ENCODE data around the gene STK39. TPM values are rescaled to one million over a fixed set of nuclear protein-coding genes. Genes with fewer than 3 reads are reported as not detected.

The STK39 gene
- total RNA-seq, 2 experiments from 2014 or later = 27.3 to 28.8 TPM

DNA sequence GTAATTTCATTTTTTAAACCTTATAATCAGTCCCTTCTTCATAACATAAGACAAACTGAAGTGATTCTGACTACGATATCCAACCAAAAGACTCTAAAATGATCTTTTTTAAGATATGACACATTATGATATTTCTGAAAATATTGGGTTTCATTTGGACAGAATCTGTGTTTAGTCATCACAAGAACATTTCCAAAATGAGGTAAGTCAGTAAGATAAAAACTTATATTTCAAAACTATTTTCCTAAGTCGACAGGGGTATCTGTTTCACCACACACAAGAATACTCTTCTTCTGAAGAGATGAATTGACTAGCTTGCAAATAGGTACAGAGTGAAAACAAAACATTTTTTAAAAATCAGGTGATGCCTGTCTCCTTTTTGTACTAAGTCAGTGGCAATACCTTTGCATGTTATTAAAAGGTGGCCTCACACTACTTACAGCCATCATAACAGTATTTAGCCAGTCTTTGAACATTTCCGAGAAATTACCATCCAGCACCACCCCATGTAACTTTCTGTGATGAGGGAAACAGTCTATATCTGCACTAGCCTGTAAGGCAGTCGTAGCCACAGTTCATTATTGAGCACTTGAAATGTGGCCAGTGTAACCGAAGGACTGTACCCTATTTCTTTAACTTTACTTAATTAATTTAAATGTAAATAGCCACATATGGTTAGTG, 13.5 kb downstream of the STK39 start:
- POLR2A ChIA-PET = no interaction called here
- Mint-ChIP-seq H3K36me3 (peaks cover 43% of the 10 kb centered on the region), H3K4me3 (no peak overlapping the region), H3K27ac (no peak overlapping the region), H3K27me3 (no peaks in the 10 kb centered on the region), H3K9me3 (peaks cover 6% of the 10 kb centered on the region), H3K4me1 (peaks cover 12% of the 10 kb centered on the region)
- ATAC-seq (ENCODE audit: low read depth) (no peak), DNase-seq (no peak)

- peaks cover 40% of the 10 kb centered on the region for H3K36me3 Mint-ChIP-seq
- POLR2A ChIA-PET = no interaction called here
- no peak for ATAC-seq (ENCODE audit: low read depth)
- H3K4me3 Mint-ChIP-seq = no peak overlapping the region
- DNase-seq = no peak
- H3K9me3 Mint-ChIP-seq = peaks cover 6% of the 10 kb centered on the region
- no peak overlapping the region for H3K27ac Mint-ChIP-seq
- H3K4me1 Mint-ChIP-seq = peaks cover 12% of the 10 kb centered on the region
- H3K27me3 Mint-ChIP-seq = no peaks in the 10 kb centered on the region
Measured at GRCh38 chr2:168233166-168233565, 14.2 kb downstream of the STK39 start.

GRCh38 chr2:168231609-168232241, 15.7 kb downstream of the STK39 start:
- DNase-seq (no peak), ATAC-seq (ENCODE audit: low read depth) (no peak)
- Mint-ChIP-seq H3K4me3 (no peak overlapping the region), H3K36me3 (peaks cover 29% of the 10 kb centered on the region), H3K4me1 (peaks cover 6% of the 10 kb centered on the region), H3K9me3 (peaks cover 4% of the 10 kb centered on the region), H3K27ac (no peak overlapping the region), H3K27me3 (no peaks in the 10 kb centered on the region)
- POLR2A ChIA-PET = no interaction called here

GRCh38 chr2:168230389-168230788, 17.0 kb downstream of the STK39 start:
- peaks cover 4% of the 10 kb centered on the region for H3K9me3 Mint-ChIP-seq
- no peak overlapping the region for H3K4me3 Mint-ChIP-seq
- DNase-seq (no peak), ATAC-seq (ENCODE audit: low read depth) (no peak)
- H3K27me3 Mint-ChIP-seq = no peaks in the 10 kb centered on the region
- POLR2A ChIA-PET = no interaction called here
- H3K27ac Mint-ChIP-seq = no peak overlapping the region
- H3K36me3 Mint-ChIP-seq = peaks cover 31% of the 10 kb centered on the region
- peaks cover 9% of the 10 kb centered on the region for H3K4me1 Mint-ChIP-seq

DNA sequence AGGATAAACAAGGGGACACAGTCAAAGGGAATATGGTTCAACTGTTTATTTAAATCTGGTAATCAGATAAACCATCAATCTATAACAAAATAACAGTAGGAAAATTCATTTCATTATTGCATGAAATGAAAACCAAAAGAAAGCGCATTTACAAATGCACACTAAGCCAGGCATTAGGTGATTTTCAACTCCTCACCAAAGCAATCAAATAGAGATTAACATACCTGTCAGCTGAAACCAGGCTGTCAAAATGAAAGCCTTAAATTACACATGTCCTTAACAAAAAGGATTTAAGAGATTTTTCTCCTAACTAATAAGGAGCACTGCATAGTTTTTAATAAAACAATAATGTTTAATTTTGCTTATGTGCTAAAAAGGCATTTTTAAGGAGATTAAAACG, 23.0 kb downstream of the STK39 start:
- H3K4me3 Mint-ChIP-seq = no peak overlapping the region

GRCh38 chr2:168222088-168222487, 25.3 kb downstream of the STK39 start:
- POLR2A ChIA-PET = no interaction called here
- H3K36me3 Mint-ChIP-seq = peaks cover 19% of the 10 kb centered on the region
- H3K9me3 Mint-ChIP-seq = no peaks in the 10 kb centered on the region
- no peak overlapping the region for H3K27ac Mint-ChIP-seq
- ATAC-seq (ENCODE audit: low read depth) = no peak
- no peak overlapping the region for H3K4me3 Mint-ChIP-seq
- DNase-seq = no peak
- no peaks in the 10 kb centered on the region for H3K27me3 Mint-ChIP-seq
- peaks cover 18% of the 10 kb centered on the region for H3K4me1 Mint-ChIP-seq

More for the DNA sequence above, 23.0 kb downstream of the STK39 start:
- Mint-ChIP-seq H3K36me3 (peaks cover 20% of the 10 kb centered on the region), H3K27ac (no peak overlapping the region), H3K9me3 (no peaks in the 10 kb centered on the region), H3K27me3 (no peaks in the 10 kb centered on the region), H3K4me1 (peaks cover 15% of the 10 kb centered on the region)
- ATAC-seq (ENCODE audit: low read depth) (no peak), DNase-seq (no peak)
- POLR2A ChIA-PET = no interaction called here

GRCh38 chr2:168220965-168221819, 26.2 kb downstream of the STK39 start:
- Mint-ChIP-seq H3K27ac (no peak overlapping the region), H3K4me1 (peaks cover 18% of the 10 kb centered on the region), H3K9me3 (no peaks in the 10 kb centered on the region), H3K36me3 (peaks cover 19% of the 10 kb centered on the region), H3K4me3 (no peak overlapping the region), H3K27me3 (no peaks in the 10 kb centered on the region)
- no peak for ATAC-seq (ENCODE audit: low read depth)
- DNase-seq = no peak
- POLR2A ChIA-PET = no interaction called here

DNA sequence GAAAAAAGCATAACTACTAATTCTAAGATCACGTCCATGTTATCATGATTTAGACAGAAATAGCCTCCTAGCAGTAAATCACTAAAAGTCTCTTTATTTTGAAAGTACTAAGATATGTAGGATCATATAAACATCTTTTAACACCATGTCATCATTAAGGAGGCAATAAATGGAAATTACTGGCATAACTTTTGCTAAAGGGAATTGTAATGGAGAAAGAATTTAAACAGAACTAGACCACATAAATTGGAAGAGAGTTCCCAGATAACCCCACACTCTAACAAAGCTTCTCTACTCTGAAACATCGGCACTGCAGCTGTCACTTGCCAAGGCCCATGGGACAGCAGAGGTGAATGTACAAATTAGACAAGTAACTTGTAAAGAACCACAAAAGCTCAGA, 29.5 kb downstream of the STK39 start:
- no peaks in the 10 kb centered on the region for H3K27me3 Mint-ChIP-seq
- peaks cover 18% of the 10 kb centered on the region for H3K36me3 Mint-ChIP-seq
- H3K9me3 Mint-ChIP-seq = no peaks in the 10 kb centered on the region
- DNase-seq (no peak), ATAC-seq (ENCODE audit: low read depth) (no peak)
- POLR2A ChIA-PET = no interaction called here
- no peak overlapping the region for H3K27ac Mint-ChIP-seq
- H3K4me3 Mint-ChIP-seq = no peak overlapping the region
- peaks cover 12% of the 10 kb centered on the region for H3K4me1 Mint-ChIP-seq

GRCh38 chr2:168216351-168217005, 30.9 kb downstream of the STK39 start:
- no peak for ATAC-seq (ENCODE audit: low read depth)

DNA sequence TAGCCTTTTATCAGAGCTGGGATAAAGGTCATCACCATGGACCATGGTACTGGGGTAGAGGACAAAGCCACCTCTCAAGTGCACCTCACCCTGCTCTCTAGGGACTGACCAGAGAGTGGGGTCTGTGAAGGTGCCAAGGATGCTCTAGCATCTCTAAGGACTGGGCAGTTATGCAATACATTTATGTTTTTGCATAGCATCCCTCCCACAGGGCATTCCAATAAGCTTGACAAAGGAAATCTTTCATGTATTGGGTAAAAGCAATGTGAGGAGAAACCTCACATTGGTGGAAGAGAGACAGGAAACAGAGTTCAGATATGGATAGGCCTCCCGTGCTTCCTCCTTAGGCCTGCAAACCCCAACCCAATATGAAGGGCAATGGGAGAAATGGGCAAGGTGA, 31.6 kb downstream of the STK39 start:
- Mint-ChIP-seq H3K27ac (no peak overlapping the region), H3K27me3 (no peaks in the 10 kb centered on the region)

More at GRCh38 chr2:168216351-168217005, 30.9 kb downstream of the STK39 start:
- Mint-ChIP-seq H3K36me3 (peaks cover 14% of the 10 kb centered on the region), H3K4me3 (no peak overlapping the region), H3K9me3 (no peaks in the 10 kb centered on the region), H3K27me3 (no peaks in the 10 kb centered on the region), H3K4me1 (peaks cover 17% of the 10 kb centered on the region), H3K27ac (no peak overlapping the region)
- DNase-seq = no peak
- POLR2A ChIA-PET = no interaction called here

DNA sequence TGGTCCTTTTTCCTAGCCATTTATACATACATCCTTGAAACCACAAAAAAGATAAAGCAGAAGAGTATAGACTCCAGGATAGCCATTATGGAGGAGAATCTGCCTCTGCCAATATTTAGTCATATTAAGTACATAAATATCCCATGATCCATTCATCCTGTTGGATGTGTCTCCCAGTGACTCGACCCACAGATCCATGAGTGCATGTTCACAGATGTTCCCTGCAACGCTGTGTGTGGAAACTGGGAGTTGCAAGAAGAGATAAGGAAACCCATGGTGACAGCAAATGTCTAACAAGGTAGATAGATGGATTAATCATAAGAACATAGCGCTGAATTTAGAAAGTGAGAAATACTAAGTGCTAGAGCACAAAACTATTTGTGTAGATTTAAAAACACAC, 34.5 kb downstream of the STK39 start:
- H3K4me3 Mint-ChIP-seq = no peak overlapping the region
- no peaks in the 10 kb centered on the region for H3K27me3 Mint-ChIP-seq
- ATAC-seq (ENCODE audit: low read depth) (no peak), DNase-seq (no peak)
- POLR2A ChIA-PET = no interaction called here
- peaks cover 1% of the 10 kb centered on the region for H3K9me3 Mint-ChIP-seq
- H3K27ac Mint-ChIP-seq = no peak overlapping the region
- H3K4me1 Mint-ChIP-seq = peaks cover 20% of the 10 kb centered on the region
- peaks cover 16% of the 10 kb centered on the region for H3K36me3 Mint-ChIP-seq

More for the DNA sequence above, 31.6 kb downstream of the STK39 start:
- ATAC-seq (ENCODE audit: low read depth) = no peak
- DNase-seq = no peak
- POLR2A ChIA-PET = no interaction called here
- Mint-ChIP-seq H3K9me3 (peaks cover 1% of the 10 kb centered on the region), H3K4me1 (peaks cover 18% of the 10 kb centered on the region), H3K36me3 (peaks cover 10% of the 10 kb centered on the region), H3K4me3 (no peak overlapping the region)

- Mint-ChIP-seq H3K9me3 (peaks cover 1% of the 10 kb centered on the region), H3K27ac (no peak overlapping the region), H3K36me3 (peaks cover 20% of the 10 kb centered on the region), H3K4me3 (peak overlapping the region; percentile 7), H3K27me3 (no peaks in the 10 kb centered on the region), H3K4me1 (peaks cover 22% of the 10 kb centered on the region)
- ATAC-seq (ENCODE audit: low read depth) (no peak), DNase-seq (no peak)
- POLR2A ChIA-PET = no interaction called here
Measured at GRCh38 chr2:168212167-168212566, 35.2 kb downstream of the STK39 start.

GRCh38 chr2:168211664-168212163, 35.7 kb downstream of the STK39 start:
- H3K9me3 Mint-ChIP-seq = peaks cover 3% of the 10 kb centered on the region
- H3K4me1 Mint-ChIP-seq = peaks cover 22% of the 10 kb centered on the region
- DNase-seq (no peak), ATAC-seq (ENCODE audit: low read depth) (no peak)
- peaks cover 23% of the 10 kb centered on the region for H3K36me3 Mint-ChIP-seq
- no peak overlapping the region for H3K27ac Mint-ChIP-seq
- POLR2A ChIA-PET = no interaction called here
- peak overlapping the region; percentile 7 for H3K4me3 Mint-ChIP-seq
- no peaks in the 10 kb centered on the region for H3K27me3 Mint-ChIP-seq
